Stimulated activated naive CD4-positive, alpha-beta T cell treated with Interleukin-2 at 50 U/mL for 16 hours (primary cell): ENCODE results near the gene OR1E1.
"Not testable (repeated sequence)": the region's sequence is repeated elsewhere in the genome, so short reads cannot be mapped to it uniquely, and the experiment has no call there.

ENCODE experiments used
- DNase-seq: peaks from one replicate; lab custom pipeline; 2025; lab: John Stamatoyannopoulos, UW

The OR1E1 gene

GRCh38 chr17:3398310-3398709, at the start of gene OR1E1:
Gene OR1E1, minus strand, starts transcription at chr17:3398410. Its CDS starts 0 bp downstream, at chr17:3398410.
- DNase-seq, result no peak

GRCh38 chr17:3447625-3448024, 49.4 kb upstream of the OR1E1 start:
- DNase-seq, result no peak

GRCh38 chr17:3440451-3440850, 42.2 kb upstream of the OR1E1 start:
- DNase-seq, result no peak

GRCh38 chr17:3438368-3438767, 40.2 kb upstream of the OR1E1 start:
- no peak for DNase-seq

GRCh38 chr17:3433741-3434140, 35.5 kb upstream of the OR1E1 start, which contains the start of gene OR1E2:
Gene OR1E2, minus strand, starts transcription at chr17:3433841. Its CDS starts 0 bp downstream, at chr17:3433841.
- DNase-seq, result no peak

GRCh38 chr17:3433215-3433614, 35.0 kb upstream of the OR1E1 start:
- DNase-seq, result not testable (repeated sequence)

- no peak for DNase-seq
These were observed 20.0 kb upstream of the OR1E1 start for GRCh38 chr17:3418222-3418621.

- no peak for DNase-seq
These were observed 17.4 kb upstream of the OR1E1 start for GRCh38 chr17:3415610-3416009.

- not testable (repeated sequence) for DNase-seq
These were observed 14.0 kb upstream of the OR1E1 start for GRCh38 chr17:3412216-3412615.

- no peak for DNase-seq
These were observed 12.9 kb upstream of the OR1E1 start, which contains the start of gene OR3A3 for GRCh38 chr17:3411070-3411469. Gene OR3A3, plus strand, starts transcription at chr17:3411370.

GRCh38 chr17:3403856-3404255, 5.6 kb upstream of the OR1E1 start:
- not testable (repeated sequence) for DNase-seq

- no peak for DNase-seq
These were observed 3.6 kb upstream of the OR1E1 start for GRCh38 chr17:3401786-3402185.

- no peak for DNase-seq
These were observed 1.8 kb upstream of the OR1E1 start for GRCh38 chr17:3400055-3400454.

- not testable (repeated sequence) for DNase-seq
These were observed 409 bp downstream of the OR1E1 start for GRCh38 chr17:3397801-3398200.

GRCh38 chr17:3389791-3390190, 8.4 kb downstream of the OR1E1 start:
- no peak for DNase-seq

- DNase-seq, result peak; percentile 48
These were observed 12.1 kb downstream of the OR1E1 start, which contains the start of gene OR3A2 for GRCh38 chr17:3385869-3386816. Gene OR3A2, minus strand, starts transcription at chr17:3386308.

- DNase-seq, result no peak
These were observed 16.3 kb downstream of the OR1E1 start for GRCh38 chr17:3381957-3382356.

- DNase-seq, result no peak
These were observed 19.9 kb downstream of the OR1E1 start for GRCh38 chr17:3378321-3378720.

GRCh38 chr17:3371167-3371566, 27.0 kb downstream of the OR1E1 start:
- DNase-seq, result not testable (repeated sequence)
